ENCODE data around the gene SDC3. TPM values are rescaled to one million over a fixed set of nuclear protein-coding genes. Genes with fewer than 3 reads are reported as not detected.

SDC3 gene
- total RNA-seq, 1 experiment from 2014 or later, result 32.3 TPM

GRCh38 chr1:30905916-30906620 is 2.5 kb downstream of the SDC3 start (continued):
- TF ChIP-seq TCF7 (CRISPR knock-in tag; IDR thresholded peaks at IDR 0.05; ENCODE audit: low read depth), result no peak

GRCh38 chr1:30905403-30905802 is 3.2 kb downstream of the SDC3 start:
- Mint-ChIP-seq H3K36me3 (no peaks in the 10 kb centered on the region), H3K27ac (no peak overlapping the region), H3K27me3 (ENCODE audit: low read depth) (peaks cover 17% of the 10 kb centered on the region), H3K4me1 (peaks cover 56% of the 10 kb centered on the region), H3K9me3 (no peaks in the 10 kb centered on the region), H3K4me3 (no peak overlapping the region)
- ChIA-PET POLR2A (no interaction called here), CTCF (interaction anchor here (0.5 to 17.8 kb wide), 3 partner anchors 89 to 126 kb away, joined by 3 to 606 read pairs (median 18); no protein-coding TSS in a partner anchor)
- ATAC-seq, result no peak
- no peak for DNase-seq (ENCODE audit: low spot score)
- TF ChIP-seq, protein P1, sequence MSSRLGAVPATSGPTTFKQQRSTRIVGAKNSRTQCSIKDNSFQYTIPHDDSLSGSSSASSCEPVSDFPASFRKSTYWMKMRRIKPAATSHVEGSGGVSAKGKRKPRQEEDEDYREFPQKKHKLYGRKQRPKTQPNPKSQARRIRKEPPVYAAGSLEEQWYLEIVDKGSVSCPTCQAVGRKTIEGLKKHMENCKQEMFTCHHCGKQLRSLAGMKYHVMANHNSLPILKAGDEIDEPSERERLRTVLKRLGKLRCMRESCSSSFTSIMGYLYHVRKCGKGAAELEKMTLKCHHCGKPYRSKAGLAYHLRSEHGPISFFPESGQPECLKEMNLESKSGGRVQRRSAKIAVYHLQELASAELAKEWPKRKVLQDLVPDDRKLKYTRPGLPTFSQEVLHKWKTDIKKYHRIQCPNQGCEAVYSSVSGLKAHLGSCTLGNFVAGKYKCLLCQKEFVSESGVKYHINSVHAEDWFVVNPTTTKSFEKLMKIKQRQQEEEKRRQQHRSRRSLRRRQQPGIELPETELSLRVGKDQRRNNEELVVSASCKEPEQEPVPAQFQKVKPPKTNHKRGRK (CRISPR knock-in tag; IDR thresholded peaks at IDR 0.05; ENCODE audit: borderline replicate concordance), result no peak
- no peak for TF ChIP-seq ZNF671 (CRISPR knock-in tag; IDR thresholded peaks at IDR 0.05)
- no peak for TF ChIP-seq ETV6 (CRISPR knock-in tag; IDR thresholded peaks at IDR 0.05)
- TF ChIP-seq TCF7 (CRISPR knock-in tag; IDR thresholded peaks at IDR 0.05; ENCODE audit: low read depth), result no peak
- no peak for TF ChIP-seq ZNF281 (CRISPR knock-in tag; IDR thresholded peaks at IDR 0.05)
- no peak for TF ChIP-seq CREB1 (CRISPR knock-in tag; IDR thresholded peaks at IDR 0.05)
- no peak for TF ChIP-seq MAX (CRISPR knock-in tag; IDR thresholded peaks at IDR 0.05)
- TF ChIP-seq ZBTB43 (CRISPR knock-in tag; IDR thresholded peaks at IDR 0.05), result no peak
- no peak for TF ChIP-seq GRHL2 (CRISPR knock-in tag; IDR thresholded peaks at IDR 0.05; ENCODE audit: insufficient replicate concordance, severe bottlenecking)
- no peak for TF ChIP-seq NFYB (CRISPR knock-in tag; conservative IDR thresholded peaks at IDR 0.05; ENCODE audit: low read depth)
- no peak for TF ChIP-seq TEAD4 (CRISPR knock-in tag; IDR thresholded peaks at IDR 0.05)
- no peak for TF ChIP-seq MYBL2 (CRISPR knock-in tag; IDR thresholded peaks at IDR 0.05)
- TF ChIP-seq NR2C2 (CRISPR knock-in tag; IDR thresholded peaks at IDR 0.05), result no peak
- no peak for TF ChIP-seq NFATC4 (CRISPR knock-in tag; IDR thresholded peaks at IDR 0.05)
- no peak for TF ChIP-seq JAZF1 (CRISPR knock-in tag; IDR thresholded peaks at IDR 0.05)
- no peak for TF ChIP-seq TEAD1 (CRISPR knock-in tag; IDR thresholded peaks at IDR 0.05)
- TF ChIP-seq CDX4 (CRISPR knock-in tag; IDR thresholded peaks at IDR 0.05; ENCODE audit: borderline replicate concordance), result no peak
- no peak for TF ChIP-seq E2F1 (CRISPR knock-in tag; IDR thresholded peaks at IDR 0.05)

All from WTC11 (cell line).